CD4-positive, alpha-beta T cell treated with Interferon alpha-2 for 1 hour (primary cell): Measurements from ENCODE around the gene NRG2.

ENCODE experiments used
- DNase-seq, 2 donors: peaks; one replicate each; pipeline ENCODE4 v3.0.0-alpha.2; 2020 to 2022

NRG2 gene

GRCh38 chr5:139852696-139853095 is 190.4 kb downstream of the NRG2 start:
- no peak for DNase-seq

- DNase-seq = no peak
Observed at GRCh38 chr5:139851558-139851957, 191.5 kb downstream of the NRG2 start.

DNA sequence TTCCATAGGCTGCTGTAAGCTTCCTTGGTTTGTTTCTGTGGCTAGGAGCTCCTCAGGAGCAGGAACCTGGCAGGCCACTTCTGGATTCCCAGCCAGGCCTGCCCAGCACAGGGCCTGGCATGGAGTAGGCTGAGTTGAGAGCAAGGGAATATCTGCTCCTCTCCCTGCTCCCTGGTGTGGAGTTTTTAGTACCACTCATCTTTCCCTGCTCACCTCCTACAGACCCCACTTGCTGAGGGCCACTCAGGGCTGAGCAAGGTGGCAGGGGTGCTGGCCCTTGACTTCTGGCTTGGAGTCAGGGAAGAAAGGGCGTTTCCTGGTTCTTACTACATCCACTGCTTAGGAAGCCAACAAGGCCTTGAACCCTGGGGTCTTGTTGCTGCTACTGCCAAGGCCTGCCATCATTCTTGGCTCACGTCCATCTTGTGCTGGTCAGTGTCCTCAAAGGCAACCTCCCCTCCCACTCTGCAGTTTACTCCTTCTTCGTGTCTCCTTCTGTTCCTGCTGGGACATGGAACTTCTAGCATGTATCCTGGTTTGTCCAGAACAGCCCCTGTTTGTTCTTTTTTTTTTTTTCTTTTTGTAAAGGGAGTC is 192.6 kb downstream of the NRG2 start:
- no peak for DNase-seq

DNA sequence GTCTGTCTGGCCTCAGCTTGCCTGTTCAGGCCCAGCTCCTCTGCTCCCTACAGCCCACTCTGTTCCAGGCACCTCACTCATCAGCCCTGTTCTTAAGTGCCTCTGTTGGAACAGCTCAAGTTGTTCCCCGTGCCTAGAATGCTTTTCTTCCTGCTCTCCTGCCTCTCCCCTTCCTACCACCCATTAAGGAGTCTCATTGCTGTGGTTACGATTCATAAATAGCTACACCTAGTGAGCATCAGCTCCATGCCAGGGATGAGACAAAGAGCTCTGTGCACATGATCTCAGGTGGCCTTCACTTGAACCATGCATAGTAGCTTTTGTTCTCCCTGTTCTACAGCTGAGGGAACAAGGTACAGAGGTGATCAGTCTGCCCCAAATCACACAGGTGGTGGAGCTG is 193.2 kb downstream of the NRG2 start:
- DNase-seq = no peak

GRCh38 chr5:139849501-139849900 is 193.6 kb downstream of the NRG2 start:
- no peak for DNase-seq

DNA sequence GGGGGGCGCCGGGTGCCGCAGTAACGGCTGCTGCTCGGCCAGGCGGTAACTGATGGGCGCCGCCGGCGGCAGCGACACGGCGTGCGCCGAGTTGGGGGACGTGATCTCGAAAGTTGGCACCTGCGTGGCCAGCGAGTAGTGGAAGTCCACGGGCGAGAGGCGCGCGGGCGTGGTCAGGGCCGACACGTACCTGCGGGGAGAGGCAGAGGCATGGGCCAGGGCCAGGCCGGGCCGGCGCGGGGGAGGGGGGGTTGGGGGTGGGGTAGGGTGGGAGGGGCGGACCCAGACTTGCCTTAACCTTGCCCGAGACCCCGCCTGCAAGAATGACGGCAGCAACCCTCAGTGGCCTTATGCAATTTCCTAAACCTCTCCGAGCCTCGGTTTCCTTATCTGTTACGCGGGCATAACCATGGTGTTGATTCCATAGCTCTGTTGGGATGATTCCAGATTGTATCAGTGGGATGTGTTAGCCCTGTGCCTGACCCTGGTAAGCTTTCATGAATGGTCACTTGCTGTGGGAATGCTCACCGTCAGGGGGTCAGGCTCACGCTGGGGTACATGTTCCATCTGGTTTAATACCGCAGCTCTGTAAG is 194.5 kb downstream of the NRG2 start:
- DNase-seq = peak; percentile 29 to 42

DNA sequence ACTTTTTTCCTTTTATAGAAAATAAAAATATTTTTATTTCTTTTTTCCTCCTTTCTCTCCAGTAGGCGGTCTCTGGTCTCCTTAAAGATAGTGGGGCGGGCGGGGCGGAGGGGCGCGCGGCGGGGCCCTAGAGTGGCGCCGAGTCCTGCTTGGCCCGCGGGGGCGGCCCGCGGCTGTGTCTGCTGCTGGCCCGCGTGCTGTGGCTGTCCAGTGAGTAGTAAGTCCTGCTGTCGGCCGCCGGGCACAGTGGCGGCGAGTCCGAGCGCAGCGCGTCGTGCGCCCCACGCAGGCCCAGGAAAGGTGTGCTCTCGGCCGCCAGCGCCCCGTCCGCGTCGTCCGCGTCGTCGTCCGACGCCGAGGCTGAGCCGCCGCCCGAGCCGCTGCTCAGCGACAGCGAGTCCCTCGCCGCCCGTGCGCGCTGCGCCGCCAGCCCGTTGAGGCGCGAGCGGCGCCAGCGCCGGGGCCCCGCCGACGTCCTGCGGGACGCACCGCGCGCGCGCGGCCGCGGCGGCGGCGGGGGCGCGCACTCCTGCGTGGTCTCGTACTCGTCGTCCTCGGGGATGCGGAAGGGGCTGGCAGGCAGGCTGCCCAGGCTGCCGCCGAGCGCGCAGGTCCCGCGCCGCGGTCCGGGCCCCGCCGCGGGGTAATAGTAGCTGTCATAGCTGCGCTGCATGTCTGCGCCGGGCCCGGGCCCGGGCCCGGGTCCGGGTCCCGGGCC is 195.2 kb downstream of the NRG2 start:
- DNase-seq = peak; percentile 79 to 84

- no peak for DNase-seq
Observed at GRCh38 chr5:139847091-139847490, 196.0 kb downstream of the NRG2 start.

- DNase-seq = no peak
Observed at GRCh38 chr5:139845846-139846681, 197.0 kb downstream of the NRG2 start.

- DNase-seq = peak; percentile 69 to 76
Observed at GRCh38 chr5:139844472-139845145, 198.5 kb downstream of the NRG2 start.

DNA sequence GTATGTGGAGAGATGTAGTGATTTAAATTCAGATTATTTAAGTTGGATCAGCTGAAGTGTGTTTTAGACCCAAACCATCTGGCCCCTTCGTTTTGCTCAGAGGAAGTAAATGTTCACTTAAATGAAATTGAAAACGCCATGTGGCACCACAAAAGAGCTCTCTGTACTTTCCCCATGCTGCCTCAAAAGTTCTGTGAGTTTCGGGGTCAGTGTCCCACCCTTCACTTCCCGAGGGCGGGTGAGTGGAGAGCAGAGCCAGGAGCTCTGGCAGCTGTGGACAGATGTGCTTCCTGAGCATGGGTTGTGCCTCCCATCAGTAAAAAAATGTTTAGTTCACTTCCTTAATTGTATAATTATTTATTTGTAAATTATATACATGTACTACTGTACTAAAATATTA is 199.1 kb downstream of the NRG2 start:
- no peak for DNase-seq

GRCh38 chr5:139842321-139842720 is 200.8 kb downstream of the NRG2 start:
- no peak for DNase-seq

GRCh38 chr5:139841549-139841948 is 201.6 kb downstream of the NRG2 start:
- DNase-seq = no peak

DNA sequence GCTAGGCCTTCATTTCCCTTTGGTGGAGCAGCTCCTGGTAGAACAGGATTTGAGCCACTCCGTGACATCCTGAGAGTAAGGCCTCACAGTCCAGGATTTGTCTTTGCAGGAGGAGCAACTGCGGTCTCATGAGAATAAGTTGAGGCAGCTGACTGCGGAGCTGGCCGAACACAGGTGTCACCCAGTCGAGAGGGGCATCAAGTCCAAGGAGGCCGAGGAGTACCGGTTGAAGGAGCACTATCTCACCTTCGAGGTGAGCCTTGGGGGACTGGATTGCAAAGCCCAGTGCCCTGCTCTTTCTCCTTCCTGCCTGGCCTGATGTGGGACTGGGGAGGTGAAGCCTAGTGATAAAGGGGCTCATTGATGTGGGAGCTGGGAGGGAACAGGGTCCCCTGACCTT is 203.2 kb downstream of the NRG2 start:
- DNase-seq = no peak

DNA sequence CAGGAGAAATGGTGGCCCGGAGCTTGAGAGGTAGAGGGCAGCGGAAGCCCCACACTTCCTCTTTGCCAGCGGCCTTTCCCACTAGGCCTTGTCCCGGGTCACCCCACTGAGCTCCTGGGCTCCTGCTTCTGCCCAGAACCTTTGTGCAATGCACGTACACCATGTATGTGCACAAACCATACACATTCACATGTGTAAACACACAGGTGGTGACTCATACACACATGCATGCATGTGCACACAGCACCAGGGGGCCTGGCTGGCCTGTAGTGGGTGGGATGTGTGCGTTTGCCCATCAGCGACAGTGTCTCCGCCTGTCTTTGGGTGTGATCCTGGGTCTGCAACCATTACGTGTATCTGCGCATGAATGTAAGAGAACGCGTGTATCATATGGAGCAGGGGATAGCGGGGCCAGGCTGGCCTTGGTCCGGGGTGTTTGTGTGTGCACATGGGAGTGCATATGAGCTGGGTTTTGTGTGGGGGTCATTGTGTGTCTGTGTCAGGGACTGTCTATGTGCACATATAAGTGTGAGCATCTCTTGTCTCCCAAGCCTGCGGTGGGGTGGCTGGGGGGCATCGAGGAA is 203.8 kb downstream of the NRG2 start:
- no peak for DNase-seq

- no peak for DNase-seq
Observed at GRCh38 chr5:139838381-139839197, 204.5 kb downstream of the NRG2 start.

DNA sequence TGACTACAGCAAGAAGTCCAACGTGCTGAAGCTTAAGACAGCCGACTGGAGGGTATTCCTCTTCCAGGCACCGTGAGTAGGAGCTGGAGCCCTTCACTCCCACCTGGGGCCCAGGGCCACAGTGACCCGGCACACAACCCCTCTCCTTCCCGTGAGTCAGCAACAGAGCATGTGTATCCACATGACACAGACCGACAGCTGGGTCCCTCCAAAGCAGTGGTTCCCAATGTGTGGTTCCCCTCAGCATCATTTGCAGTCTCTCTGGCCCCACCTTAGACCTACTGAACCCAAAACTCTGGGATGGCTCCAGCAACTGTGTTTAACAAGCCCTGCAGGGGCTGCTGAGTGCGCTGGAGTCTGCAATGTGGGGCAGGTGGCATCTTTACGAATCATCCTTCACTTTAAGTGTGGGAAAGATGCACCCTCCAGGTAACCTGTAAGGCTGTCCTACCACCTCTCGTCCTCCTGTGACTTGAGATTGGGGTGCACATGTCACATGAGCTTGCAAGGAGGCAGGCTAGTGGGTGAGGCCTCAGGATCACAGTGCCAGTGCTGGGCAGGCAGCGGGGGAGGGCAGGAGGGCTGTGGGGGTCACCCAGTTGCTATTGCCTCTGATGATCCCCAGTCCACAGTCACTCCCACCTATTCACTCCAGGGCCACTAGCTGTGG is 205.3 kb downstream of the NRG2 start:
- DNase-seq = no peak

DNA sequence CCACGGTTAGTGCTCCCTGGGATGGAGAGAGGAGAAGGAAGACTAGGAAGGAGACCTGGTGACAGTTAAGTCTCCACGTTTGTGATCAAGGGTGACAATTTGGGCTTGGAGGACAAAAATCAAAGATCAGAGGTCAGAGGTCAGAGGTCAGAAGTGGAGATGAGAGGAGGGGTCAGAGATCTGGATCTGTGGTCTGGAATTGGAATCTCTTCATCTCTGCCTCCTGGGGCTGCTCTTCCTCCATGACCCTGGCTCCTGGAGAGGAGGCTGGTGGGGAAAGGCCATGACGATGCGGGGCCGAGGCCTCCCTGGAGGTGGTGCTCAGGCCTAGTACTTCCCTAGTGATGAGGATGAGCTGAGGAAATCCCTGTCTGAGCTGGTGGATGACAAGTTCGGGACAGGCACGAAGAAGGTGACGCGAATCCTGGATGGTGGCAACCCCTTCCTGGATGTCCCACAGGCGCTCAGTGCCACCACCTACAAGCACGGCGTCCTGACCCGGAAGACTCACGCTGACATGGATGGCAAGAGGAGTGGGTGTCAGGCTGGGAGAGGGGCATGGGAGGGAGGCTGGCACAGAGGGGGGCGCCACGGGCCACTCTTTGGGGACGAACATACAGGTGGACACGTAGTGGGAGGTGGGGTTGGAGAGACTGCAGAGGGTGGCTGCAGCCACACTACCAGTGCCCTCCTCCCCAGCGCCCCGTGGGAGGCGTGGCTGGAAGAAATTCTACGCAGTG is 206.5 kb downstream of the NRG2 start:
- DNase-seq = no peak

- DNase-seq = no peak
Observed at GRCh38 chr5:139835656-139836055, 207.4 kb downstream of the NRG2 start.

- no peak for DNase-seq
Observed at GRCh38 chr5:139833525-139833924, 209.6 kb downstream of the NRG2 start.
